HUES64 (cell line): ENCODE data around the gene TRMT2A.

ENCODE experiments used
- H3K27ac ChIP-seq: 2 replicates; pipeline ENCODE4 v1.7.0; 2013; ENCODE audit warnings: low read depth, low read length, inconsistent platforms
- H3K27me3 ChIP-seq: 2 replicates; pipeline ENCODE4 v1.6.1; 2013; ENCODE audit warnings: mild to moderate bottlenecking, low read length; ENCODE audit not compliant: insufficient read depth
- H3K36me3 ChIP-seq: 2 replicates; pipeline ENCODE4 v1.6.1; 2013; ENCODE audit warnings: mild to moderate bottlenecking, low read length; ENCODE audit not compliant: insufficient read depth
- H3K4me1 ChIP-seq: 2 replicates; pipeline ENCODE4 v1.6.1; 2013; ENCODE audit warnings: mild to moderate bottlenecking, low read length, moderate library complexity; ENCODE audit not compliant: insufficient read depth
- H3K4me3 ChIP-seq: 2 replicates; pipeline ENCODE4 v1.5.1; 2013; ENCODE audit warnings: mild to moderate bottlenecking, low read length, moderate library complexity
- H3K9ac ChIP-seq: 2 replicates; pipeline ENCODE4 v1.6.1; 2013; ENCODE audit warnings: mild to moderate bottlenecking, low read depth, low read length
- H3K9me3 ChIP-seq: 2 replicates; pipeline ENCODE4 v1.6.1; 2013; ENCODE audit warnings: low read depth, low read length; ENCODE audit not compliant: insufficient read depth
- WGBS: fragments of 150-250, 120-280 bp; methylation state at CpG from one replicate; pipeline ENCODE4 v1.1.7; 2013; ENCODE audit warnings: missing lambda C conversion rate; 5-methylcytosine and 5-hydroxymethylcytosine counted together

TRMT2A gene

GRCh38 chr22:20125201-20126174, 8.5 kb upstream of the TRMT2A start:
- no peaks in the 10 kb centered on the region for H3K27me3 ChIP-seq
- no peak overlapping the region for H3K27ac ChIP-seq
- no peaks in the 10 kb centered on the region for H3K4me1 ChIP-seq
- H3K9ac ChIP-seq: no peak overlapping the region
- H3K9me3 ChIP-seq: no peaks in the 10 kb centered on the region
- H3K36me3 ChIP-seq: peaks cover 70% of the 10 kb centered on the region
- no peak overlapping the region for H3K4me3 ChIP-seq
- WGBS: 96% methylated on average over 32 of the region's 32 CpGs

- WGBS: 95% methylated on average over 11 of the region's 11 CpGs
- Histone ChIP-seq H3K9ac (no peak overlapping the region), H3K9me3 (no peaks in the 10 kb centered on the region), H3K27me3 (no peaks in the 10 kb centered on the region), H3K4me3 (no peak overlapping the region), H3K4me1 (peaks cover 6% of the 10 kb centered on the region; the same call in 1 of the 2 replicates), H3K27ac (no peak overlapping the region), H3K36me3 (peaks cover 82% of the 10 kb centered on the region)
These were observed 7.2 kb upstream of the TRMT2A start for GRCh38 chr22:20124083-20124787.

- 98% methylated on average over 13 of the region's 13 CpGs for WGBS
- H3K4me1 ChIP-seq: peaks cover 13% of the 10 kb centered on the region; the same call in 1 of the 2 replicates
- no peak overlapping the region for H3K9ac ChIP-seq
- peaks cover 90% of the 10 kb centered on the region for H3K36me3 ChIP-seq
- no peaks in the 10 kb centered on the region for H3K27me3 ChIP-seq
- no peaks in the 10 kb centered on the region for H3K9me3 ChIP-seq
- no peak overlapping the region for H3K4me3 ChIP-seq
- no peak overlapping the region for H3K27ac ChIP-seq
These were observed 6.5 kb upstream of the TRMT2A start for GRCh38 chr22:20123366-20124082.

GRCh38 chr22:20121856-20122415, 4.9 kb upstream of the TRMT2A start:
- WGBS: 97% methylated on average over 22 of the region's 22 CpGs
- Histone ChIP-seq H3K27me3 (no peaks in the 10 kb centered on the region), H3K27ac (no peak overlapping the region), H3K9me3 (no peaks in the 10 kb centered on the region), H3K4me1 (peaks cover 14% of the 10 kb centered on the region; the same call in 1 of the 2 replicates), H3K36me3 (peaks cover 79% of the 10 kb centered on the region), H3K4me3 (no peak overlapping the region), H3K9ac (no peak overlapping the region)

- peak overlapping the region; percentile 89 for H3K27ac ChIP-seq
- H3K4me3 ChIP-seq: peak overlapping the region; percentile 94
- H3K9ac ChIP-seq: peak overlapping the region; percentile 100
- no peaks in the 10 kb centered on the region for H3K27me3 ChIP-seq
- 34% methylated on average over 6 of the region's 8 CpGs for WGBS
- peaks cover 70% of the 10 kb centered on the region for H3K36me3 ChIP-seq
- H3K9me3 ChIP-seq: no peaks in the 10 kb centered on the region
- H3K4me1 ChIP-seq: peaks cover 14% of the 10 kb centered on the region; the same call in 1 of the 2 replicates
These were observed 1.4 kb upstream of the TRMT2A start for GRCh38 chr22:20118300-20119020.

GRCh38 chr22:20117633-20118299, 740 bp upstream of the TRMT2A start:
- WGBS: under 1% methylated on average over 66 of the region's 66 CpGs
- Histone ChIP-seq H3K27ac (peak overlapping the region; percentile 89), H3K4me1 (peaks cover 14% of the 10 kb centered on the region; the same call in 1 of the 2 replicates), H3K36me3 (peaks cover 73% of the 10 kb centered on the region), H3K27me3 (no peaks in the 10 kb centered on the region), H3K9me3 (no peaks in the 10 kb centered on the region), H3K9ac (peak overlapping the region; percentile 100), H3K4me3 (peak overlapping the region; percentile 94)

- H3K36me3 ChIP-seq: peaks cover 74% of the 10 kb centered on the region
- WGBS: 21% methylated on average over 27 of the region's 27 CpGs
- H3K27me3 ChIP-seq: no peaks in the 10 kb centered on the region
- H3K4me3 ChIP-seq: peak overlapping the region; percentile 94
- H3K27ac ChIP-seq: peak overlapping the region; percentile 83
- peaks cover 14% of the 10 kb centered on the region; the same call in 1 of the 2 replicates for H3K4me1 ChIP-seq
- no peaks in the 10 kb centered on the region for H3K9me3 ChIP-seq
- peak overlapping the region; percentile 100 for H3K9ac ChIP-seq
These were observed 563 bp downstream of the TRMT2A start for GRCh38 chr22:20116376-20116950.

GRCh38 chr22:20115691-20116375, 1.2 kb downstream of the TRMT2A start, which contains the start of gene RANBP1:
Gene RANBP1 (plus strand): TSS chr22:20116104. CDS start chr22:20116185, 81 bp downstream.
- Histone ChIP-seq H3K9me3 (no peaks in the 10 kb centered on the region), H3K27me3 (no peaks in the 10 kb centered on the region), H3K27ac (peak within 1 kb of the TSS; percentile 83), H3K36me3 (peaks cover 73% of the 10 kb centered on the region), H3K4me3 (peak within 1 kb of the TSS; percentile 94), H3K4me1 (peaks cover 14% of the 10 kb centered on the region; the same call in 1 of the 2 replicates), H3K9ac (peak within 1 kb of the TSS; percentile 100)
- WGBS: 87% methylated on average over 30 of the region's 30 CpGs
